SK-N-SH (cell line): Measurements from ENCODE around the gene RAPGEF1. TPM values are rescaled to one million over a fixed set of nuclear protein-coding genes. Genes with fewer than 3 reads are reported as not detected.

Experiments used
- CTCF ChIA-PET: fragments of 300-600, 350-600 bp; formaldehyde crosslinking; extraction: SDS; loops from one replicate; lab custom pipeline; 2021; lab: Yijun Ruan, JAX
- POLR2A ChIA-PET: fragments of 350-600 bp; sonication (Branson Sonifier 250); formaldehyde crosslinking; extraction: SDS; loops from one replicate; lab custom pipeline; 2020; ENCODE audit warnings: antibody characterized with exemption, inconsistent platforms; lab: Yijun Ruan, JAX
- DNase-seq: peaks from one replicate; pipeline ENCODE4 v3.0.0; 2012
- H2AFZ ChIP-seq: fragments of 200-600 bp; sonication (generic); 2 replicates; pipeline ENCODE4 v1.8.1; 2016; ENCODE audit warnings: antibody characterized with exemption, mild to moderate bottlenecking, low read depth
- H3F3A ChIP-seq: fragments of 200-600 bp; sonication (generic); replicated peaks from 2 replicates; pipeline ENCODE3; 2016; ENCODE audit warnings: antibody characterized with exemption, mild to moderate bottlenecking; ENCODE audit not compliant: insufficient read depth
- H3K27ac ChIP-seq, 2 experiments: fragments of 200-500 bp in 1 of 2; fragments of 200-600 bp in 1 of 2; sonication (Bioruptor generic) in 1 of 2; sonication (generic), shearing (Covaris generic) in 1 of 2; 2 replicates each; pipeline versions ENCODE4 v1.5.1 to v1.6.1; 2014 to 2016; ENCODE audit warnings: low read depth in 2 of 2, inconsistent platforms in 1 of 2, low read length in 1 of 2, mild to moderate bottlenecking in 1 of 2, mixed read lengths in 1 of 2
- H3K27me3 ChIP-seq: fragments of 200-600 bp; sonication (generic), shearing (Covaris generic); 2 replicates; pipeline ENCODE4 v1.6.1; 2016; ENCODE audit warnings: mixed run types; ENCODE audit not compliant: insufficient read depth
- H3K36me3 ChIP-seq, 2 experiments: fragments of 200-500 bp in 1 of 2; fragments of 200-600 bp in 1 of 2; sonication (Bioruptor generic) in 1 of 2; sonication (generic) in 1 of 2; replicated peaks in 1 of 2; 2 replicates each; pipeline versions ENCODE3 to v1.5.1; 2014 to 2016; ENCODE audit warnings: low read length in 1 of 2, mild to moderate bottlenecking in 1 of 2; ENCODE audit not compliant: insufficient read depth in 2 of 2, control insufficient read depth in 1 of 2
- H3K4me1 ChIP-seq, 2 experiments: fragments of 200-500 bp in 1 of 2; fragments of 200-600 bp in 1 of 2; sonication (Bioruptor generic) in 1 of 2; sonication (generic), shearing (Covaris generic) in 1 of 2; 2 replicates each; pipeline versions ENCODE4 v1.5.1 to v1.6.1; 2014 to 2016; ENCODE audit warnings: low read depth in 1 of 2, low read length in 1 of 2, mixed run types in 1 of 2; ENCODE audit not compliant: insufficient read depth in 2 of 2, control insufficient read depth in 1 of 2
- H3K4me2 ChIP-seq: fragments of 200-600 bp; sonication (generic), shearing (Covaris generic); 2 replicates; pipeline ENCODE4 v1.6.1; 2017; ENCODE audit warnings: mixed run types
- H3K4me3 ChIP-seq, 2 experiments: fragments of 200-500 bp in 1 of 2; fragments of 200-600 bp in 1 of 2; sonication (Bioruptor generic) in 1 of 2; sonication (generic), shearing (Covaris generic) in 1 of 2; 2 replicates each; pipeline versions ENCODE4 v1.5.1 to v1.8.1; 2014 to 2016; ENCODE audit warnings: low read depth in 2 of 2, inconsistent platforms in 1 of 2, low read length in 1 of 2, mild to moderate bottlenecking in 1 of 2, mixed read lengths in 1 of 2, moderate library complexity in 1 of 2
- H3K79me2 ChIP-seq: fragments of 200-600 bp; sonication (generic); 2 replicates; pipeline ENCODE4 v1.8.1; 2017; ENCODE audit warnings: mild to moderate bottlenecking; ENCODE audit not compliant: insufficient read depth
- H3K9ac ChIP-seq: fragments of 200-600 bp; sonication (generic); 2 replicates; pipeline ENCODE4 v1.6.1; 2017; ENCODE audit warnings: mixed run types
- H3K9me2 ChIP-seq: fragments of 200-600 bp; sonication (generic); 2 replicates; pipeline ENCODE4 v1.6.1; 2017; ENCODE audit warnings: mixed run types
- H3K9me3 ChIP-seq: fragments of 200-600 bp; sonication (generic); 2 replicates; pipeline ENCODE4 v1.6.1; 2017; ENCODE audit warnings: mixed run types, mild to moderate bottlenecking, moderate library complexity
- H4K20me1 ChIP-seq: fragments of 200-600 bp; sonication (generic); 2 replicates; pipeline ENCODE4 v1.6.1; 2017; ENCODE audit warnings: mild to moderate bottlenecking, mixed run types; ENCODE audit not compliant: insufficient read depth
- ELF1 ChIP-seq: IDR thresholded peaks from 2 replicates; pipeline ENCODE4 v1.4.0; 2012
- EP300 ChIP-seq, 2 experiments: IDR thresholded peaks; 2 replicates each; pipeline versions ENCODE4 v1.4.0 to v1.6.1; 2012; ENCODE audit warnings: borderline replicate concordance in 1 of 2, low read depth in 1 of 2, low read length in 1 of 2
- EZH2phosphoT487 ChIP-seq: fragments of 200-600 bp; sonication (generic); IDR thresholded peaks from 2 replicates; pipeline ENCODE4 v1.6.1; 2017; ENCODE audit warnings: low read depth, mixed run types, mild to moderate bottlenecking, antibody characterized with exemption, moderate library complexity, borderline replicate concordance
- FOSL2 ChIP-seq: IDR thresholded peaks from 2 replicates; pipeline ENCODE4 v1.4.0; 2012; ENCODE audit warnings: low read depth, mild to moderate bottlenecking, moderate library complexity, borderline replicate concordance
- GATA2 ChIP-seq: sonication (generic); formaldehyde crosslinking; IDR thresholded peaks from 2 replicates; pipeline ENCODE4 v1.5.0; 2020; ENCODE audit warnings: mild to moderate bottlenecking, missing genetic modification reagents
- IRF3 ChIP-seq: fragments of 150-350 bp; IDR thresholded peaks from 2 replicates; pipeline ENCODE4 v1.6.1; 2016; ENCODE audit warnings: mild to moderate bottlenecking, low read depth, low read length
- JUND ChIP-seq: IDR thresholded peaks from 2 replicates; pipeline ENCODE4 v1.4.0; 2012
- MEF2A ChIP-seq: IDR thresholded peaks from 2 replicates; pipeline ENCODE4 v1.4.0; 2012; ENCODE audit warnings: low read depth, borderline replicate concordance
- MXI1 ChIP-seq: IDR thresholded peaks from 2 replicates; pipeline ENCODE4 v1.6.1; 2012; ENCODE audit warnings: mild to moderate bottlenecking, low read depth, low read length, improper control_type of control experiment
- PBX3 ChIP-seq: IDR thresholded peaks from 2 replicates; pipeline ENCODE4; 2012
- POLR2AphosphoS5 ChIP-seq: IDR thresholded peaks from 2 replicates; pipeline ENCODE4 v1.6.1; 2012; ENCODE audit warnings: low read depth, low read length
- RCOR1 ChIP-seq: fragments of 150-350 bp; IDR thresholded peaks from 2 replicates; pipeline ENCODE4 v1.6.1; 2017; ENCODE audit warnings: antibody characterized with exemption, low read length
- SMC3 ChIP-seq: IDR thresholded peaks from 2 replicates; pipeline ENCODE4 v1.6.1; 2012; ENCODE audit warnings: low read depth, low read length, improper control_type of control experiment
- TAF1 ChIP-seq: IDR thresholded peaks from 2 replicates; pipeline ENCODE4 v1.6.1; 2012; ENCODE audit warnings: low read depth, mild to moderate bottlenecking, low read length, moderate library complexity, borderline replicate concordance
- TCF12 ChIP-seq: IDR thresholded peaks from 2 replicates; pipeline ENCODE4 v1.4.0; 2012
- TEAD4 ChIP-seq: IDR thresholded peaks from 2 replicates; pipeline ENCODE4 v1.4.0; 2012; ENCODE audit warnings: mild to moderate bottlenecking, borderline replicate concordance; ENCODE audit not compliant: insufficient read depth
- USF1 ChIP-seq: IDR thresholded peaks from 2 replicates; pipeline ENCODE4 v1.4.0; 2012; ENCODE audit warnings: low read depth, borderline replicate concordance
- YY1 ChIP-seq: IDR thresholded peaks from 2 replicates; pipeline ENCODE4 v1.4.0; 2012; ENCODE audit warnings: low read depth, mild to moderate bottlenecking
- WGBS: methylation state at CpG from one replicate; pipeline ENCODE4 v1.1.6; 2017; ENCODE audit warnings: low lambda C conversion rate; 5-methylcytosine and 5-hydroxymethylcytosine counted together
- polyA plus RNA-seq, 3 experiments: library from polyadenylated mRNA; depleted of rRNA; stranded (reverse); fragments of >200 nt; gene quantifications; 2 replicates each; pipeline ENCODE4 v1.2.3, GENCODE V29; 2012
- TF ChIP-seq, protein P1 (sequence below): fragments of 200-600 bp; sonication (generic); IDR thresholded peaks from 2 replicates; pipeline ENCODE4 v1.6.1; 2017; ENCODE audit warnings: antibody characterized with exemption, mild to moderate bottlenecking, moderate library complexity

Gene RAPGEF1
- polyA plus RNA-seq, 1 of the 3 experiments (the other 2 are of a cell fraction) = 26.2 TPM

GRCh38 chr9:131554843-131555351, 185.0 kb downstream of the RAPGEF1 start:
- no peak overlapping the region for H3K4me2 ChIP-seq
- no peak overlapping the region for H2AFZ ChIP-seq
- no peaks in the 10 kb centered on the region for H3K4me1 ChIP-seq
- H3K9me3 ChIP-seq = no peaks in the 10 kb centered on the region
- ChIA-PET CTCF (interaction anchor here (1.2 to 1.8 kb wide), 2 partner anchors 8 to 185 kb away, joined by 4 read pairs; no protein-coding TSS in a partner anchor), POLR2A (no interaction called here)
- H3K27ac ChIP-seq = no peak overlapping the region
- TF ChIP-seq MXI1 (no peak), TAF1 (no peak), EP300 (IDR thresholded peaks at IDR 0.05; ENCODE audit: borderline replicate concordance in 1 of 2, low read depth in 1 of 2, low read length in 1 of 2) (no peak), GATA2 (CRISPR knock-in tag) (no peak), EZH2phosphoT487 (no peak), POLR2AphosphoS5 (no peak), TEAD4 (no peak), SMC3 (no peak), JUND (no peak), RCOR1 (no peak), YY1 (no peak), PBX3 (no peak), IRF3 (no peak), FOSL2 (no peak), TCF12 (no peak), ELF1 (no peak), USF1 (no peak), MEF2A (no peak)
- TF ChIP-seq, protein P1, sequence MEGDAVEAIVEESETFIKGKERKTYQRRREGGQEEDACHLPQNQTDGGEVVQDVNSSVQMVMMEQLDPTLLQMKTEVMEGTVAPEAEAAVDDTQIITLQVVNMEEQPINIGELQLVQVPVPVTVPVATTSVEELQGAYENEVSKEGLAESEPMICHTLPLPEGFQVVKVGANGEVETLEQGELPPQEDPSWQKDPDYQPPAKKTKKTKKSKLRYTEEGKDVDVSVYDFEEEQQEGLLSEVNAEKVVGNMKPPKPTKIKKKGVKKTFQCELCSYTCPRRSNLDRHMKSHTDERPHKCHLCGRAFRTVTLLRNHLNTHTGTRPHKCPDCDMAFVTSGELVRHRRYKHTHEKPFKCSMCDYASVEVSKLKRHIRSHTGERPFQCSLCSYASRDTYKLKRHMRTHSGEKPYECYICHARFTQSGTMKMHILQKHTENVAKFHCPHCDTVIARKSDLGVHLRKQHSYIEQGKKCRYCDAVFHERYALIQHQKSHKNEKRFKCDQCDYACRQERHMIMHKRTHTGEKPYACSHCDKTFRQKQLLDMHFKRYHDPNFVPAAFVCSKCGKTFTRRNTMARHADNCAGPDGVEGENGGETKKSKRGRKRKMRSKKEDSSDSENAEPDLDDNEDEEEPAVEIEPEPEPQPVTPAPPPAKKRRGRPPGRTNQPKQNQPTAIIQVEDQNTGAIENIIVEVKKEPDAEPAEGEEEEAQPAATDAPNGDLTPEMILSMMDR = no peak
- TF ChIP-seq, all 33 proteins: peak for 0
- Histone ChIP-seq H3K4me3 (no peak overlapping the region), H3K79me2 (no peaks in the 10 kb centered on the region), H3K36me3 (no peaks in the 10 kb centered on the region), H3K27me3 (peaks cover 4% of the 10 kb centered on the region; the same call in 1 of the 2 replicates), H4K20me1 (no peaks in the 10 kb centered on the region), H3K9me2 (no peaks in the 10 kb centered on the region), H3K9ac (no peak overlapping the region), H3F3A (no peaks in the 10 kb centered on the region)
- WGBS = 55% methylated on average over 29 of the region's 54 CpGs
- DNase-seq = no peak
